Measurements from ENCODE around the gene CLASP2. TPM values are rescaled to one million over a fixed set of nuclear protein-coding genes. Genes with fewer than 3 reads are reported as not detected.

CLASP2 gene
- total RNA-seq, 1 donor from 2014 or later: 75.8 TPM

GRCh38 chr3:33716227-33716626, 1.8 kb downstream of the CLASP2 start:
- H3K27me3 ChIP-seq: no peaks in the 10 kb centered on the region
- H3K4me3 ChIP-seq: peak overlapping the region; percentile 77 to 97
- H3K4me1 ChIP-seq: peaks cover 0 to 6% of the 10 kb centered on the region in 2 donors
- no peak for TF ChIP-seq CTCF (IDR thresholded peaks at IDR 0.05)
- peak overlapping the region; percentile 98 to 99 for H3K27ac ChIP-seq
- no peaks in the 10 kb centered on the region for H3K36me3 ChIP-seq
- DNase-seq (ENCODE audit: low spot score in 2 of 2): no peak
- no peaks in the 10 kb centered on the region for H3K9me3 ChIP-seq
- intact Hi-C loops (cut with DNase I): loop anchor here (2.0 to 10.0 kb wide), 4 partner anchors 71 to 604 kb away; partner anchors contain the start of genes CRTAP and UBP1

GRCh38 chr3:33711100-33711499, 7.0 kb downstream of the CLASP2 start:
- Histone ChIP-seq H3K27ac (no peak overlapping the region), H3K36me3 (no peaks in the 10 kb centered on the region), H3K27me3 (no peaks in the 10 kb centered on the region), H3K4me1 (no peaks in the 10 kb centered on the region), H3K4me3 (no peak overlapping the region), H3K9me3 (no peaks in the 10 kb centered on the region)
- intact Hi-C loops (cut with DNase I): loop anchor here (10.0 kb wide), 1 partner anchor 266 kb away; the partner anchor contains the start of gene UBP1
- DNase-seq (ENCODE audit: low spot score in 2 of 2): no peak
- TF ChIP-seq CTCF (IDR thresholded peaks at IDR 0.05): no peak

GRCh38 chr3:33706056-33706455, 12.0 kb downstream of the CLASP2 start:
- no peak for TF ChIP-seq CTCF (IDR thresholded peaks at IDR 0.05)
- H3K27me3 ChIP-seq: no peaks in the 10 kb centered on the region
- no peak overlapping the region for H3K27ac ChIP-seq
- no peak overlapping the region for H3K4me3 ChIP-seq
- DNase-seq (ENCODE audit: low spot score in 2 of 2): no peak
- H3K36me3 ChIP-seq: peaks cover 0 to 10% of the 10 kb centered on the region in 2 donors
- intact Hi-C loops (cut with DNase I): no loop called here
- peaks cover 0 to 25% of the 10 kb centered on the region in 2 donors for H3K9me3 ChIP-seq
- no peaks in the 10 kb centered on the region for H3K4me1 ChIP-seq

GRCh38 chr3:33704891-33705290, 13.2 kb downstream of the CLASP2 start:
- Histone ChIP-seq H3K36me3 (peaks cover 0 to 10% of the 10 kb centered on the region in 2 donors), H3K9me3 (peaks cover 0 to 26% of the 10 kb centered on the region in 2 donors), H3K4me1 (peaks cover 0 to 3% of the 10 kb centered on the region in 2 donors), H3K4me3 (no peak overlapping the region), H3K27ac (no peak overlapping the region), H3K27me3 (no peaks in the 10 kb centered on the region)
- intact Hi-C loops (cut with DNase I): no loop called here
- no peak for DNase-seq (ENCODE audit: low spot score in 2 of 2)
- no peak for TF ChIP-seq CTCF (IDR thresholded peaks at IDR 0.05)

GRCh38 chr3:33699275-33699674, 18.8 kb downstream of the CLASP2 start:
- Histone ChIP-seq H3K27ac (no peak overlapping the region), H3K27me3 (no peaks in the 10 kb centered on the region), H3K36me3 (peaks cover 0 to 10% of the 10 kb centered on the region in 2 donors), H3K4me1 (peaks cover 0 to 7% of the 10 kb centered on the region in 2 donors), H3K4me3 (no peak overlapping the region), H3K9me3 (peaks cover 0 to 22% of the 10 kb centered on the region in 2 donors)
- intact Hi-C loops (cut with DNase I): no loop called here
- TF ChIP-seq CTCF (IDR thresholded peaks at IDR 0.05): no peak
- no peak for DNase-seq (ENCODE audit: low spot score in 2 of 2)

GRCh38 chr3:33694944-33695343, 23.1 kb downstream of the CLASP2 start:
- no peak for TF ChIP-seq CTCF (IDR thresholded peaks at IDR 0.05)

More at GRCh38 chr3:33694944-33695343, 23.1 kb downstream of the CLASP2 start:
- intact Hi-C loops (cut with DNase I): no loop called here
- no peak for DNase-seq (ENCODE audit: low spot score in 2 of 2)
- Histone ChIP-seq H3K4me3 (no peak overlapping the region), H3K27me3 (no peaks in the 10 kb centered on the region), H3K36me3 (peaks cover 0 to 9% of the 10 kb centered on the region in 2 donors), H3K27ac (no peak overlapping the region), H3K4me1 (peaks cover 0 to 5% of the 10 kb centered on the region in 2 donors), H3K9me3 (no peaks in the 10 kb centered on the region)
